IMR-90 (cell line): Measurements from ENCODE around the gene ATXN1.

ENCODE experiments used
- CHD1 ChIP-seq: IDR thresholded peaks from 2 replicates; pipeline ENCODE4 v1.6.1; 2012; ENCODE audit warnings: low read depth, low read length, improper control_type of control experiment
- CTCF ChIP-seq: conservative IDR thresholded peaks from 2 replicates; pipeline ENCODE4 v1.5.1; 2012; ENCODE audit warnings: mild to moderate bottlenecking, low read depth, low read length, improper control_type of control experiment
- MAFK ChIP-seq: IDR thresholded peaks from 2 replicates; pipeline ENCODE4 v1.6.1; 2012; ENCODE audit warnings: low read depth, low read length, improper control_type of control experiment

GRCh38 chr6:16700202-16700915, 60.9 kb downstream of the ATXN1 start:
- TF ChIP-seq CHD1: no peak
- TF ChIP-seq CTCF: no peak
- TF ChIP-seq MAFK: no peak
